Tibial nerve (tissue), 4 donors: ENCODE results near the gene C1orf167.

Experiments
- CTCF ChIP-seq, 5 experiments: fragments of 200-600 bp in 3 of 5; fragments of 450-650 bp in 2 of 5; sonication (generic) in 3 of 5; IDR thresholded peaks; one replicate each; pipeline ENCODE4 v1.5.1; 2016 to 2019; ENCODE audit warnings: antibody characterized with exemption in 5 of 5, mild to moderate bottlenecking in 3 of 5, moderate library complexity in 2 of 5
- EP300 ChIP-seq, 2 donors: sonication (generic); formaldehyde crosslinking; IDR thresholded peaks; one replicate each; pipeline ENCODE4 v1.6.1; 2017; ENCODE audit warnings: antibody characterized with exemption in 2 of 2, mild to moderate bottlenecking in 1 of 2
- POLR2A ChIP-seq, 2 donors: fragments of 450-650 bp; IDR thresholded peaks; one replicate each; pipeline ENCODE4 v1.6.1; 2017; ENCODE audit warnings: antibody characterized with exemption in 2 of 2, mild to moderate bottlenecking in 2 of 2, moderate library complexity in 2 of 2

GRCh38 chr1:11788549-11789053 is 26.6 kb downstream of the C1orf167 start:
- TF ChIP-seq CTCF (IDR thresholded peaks at IDR 0.05) (no peak), POLR2A (IDR thresholded peaks at IDR 0.05) (no peak), EP300 (IDR thresholded peaks at IDR 0.05) (no peak)
